Skeletal muscle tissue (tissue), 4 donors: ENCODE results near the gene ZBTB16. TPM values are rescaled to one million over a fixed set of nuclear protein-coding genes. Genes with fewer than 3 reads are reported as not detected.

Experiments
- H3K27ac ChIP-seq: one replicate; pipeline ENCODE4 v1.7.0; 2013; ENCODE audit warnings: mild to moderate bottlenecking, low read depth, low read length, inconsistent platforms
- H3K27me3 ChIP-seq, 3 donors: one replicate each; pipeline ENCODE4 v1.7.0; 2013; ENCODE audit warnings: low read length in 3 of 3; ENCODE audit not compliant: control insufficient read depth in 3 of 3, insufficient read depth in 3 of 3
- H3K36me3 ChIP-seq, 3 donors: one replicate each; pipeline ENCODE4 v1.7.0; 2013; ENCODE audit warnings: low read length in 3 of 3; ENCODE audit not compliant: control insufficient read depth in 3 of 3, insufficient read depth in 3 of 3
- H3K4me1 ChIP-seq, 3 donors: one replicate each; pipeline ENCODE4 v1.7.0; 2013; ENCODE audit warnings: low read length in 3 of 3, mild to moderate bottlenecking in 3 of 3; ENCODE audit not compliant: control insufficient read depth in 3 of 3, insufficient read depth in 3 of 3
- H3K4me3 ChIP-seq, 3 donors: one replicate each; pipeline ENCODE4 v1.7.0; 2013; ENCODE audit warnings: low read length in 3 of 3
- H3K9ac ChIP-seq, 3 donors: one replicate each; pipeline ENCODE4 v1.7.0; 2013; ENCODE audit warnings: low read length in 3 of 3, mild to moderate bottlenecking in 3 of 3, moderate library complexity in 2 of 3, low read depth in 1 of 3
- H3K9me3 ChIP-seq, 3 donors: one replicate each; pipeline ENCODE4 v1.7.0; 2013; ENCODE audit warnings: low read length in 3 of 3; ENCODE audit not compliant: control insufficient read depth in 3 of 3
- total RNA-seq: library from RNA; depleted of rRNA; stranded (reverse); fragments of >200 nt; gene quantifications from one replicate; pipeline ENCODE4 v1.2.3, GENCODE V29; 2014
- donor health status: Osteomylitis.

Gene ZBTB16
- total RNA-seq, 1 donor from 2014 or later = 6.8 TPM

DNA sequence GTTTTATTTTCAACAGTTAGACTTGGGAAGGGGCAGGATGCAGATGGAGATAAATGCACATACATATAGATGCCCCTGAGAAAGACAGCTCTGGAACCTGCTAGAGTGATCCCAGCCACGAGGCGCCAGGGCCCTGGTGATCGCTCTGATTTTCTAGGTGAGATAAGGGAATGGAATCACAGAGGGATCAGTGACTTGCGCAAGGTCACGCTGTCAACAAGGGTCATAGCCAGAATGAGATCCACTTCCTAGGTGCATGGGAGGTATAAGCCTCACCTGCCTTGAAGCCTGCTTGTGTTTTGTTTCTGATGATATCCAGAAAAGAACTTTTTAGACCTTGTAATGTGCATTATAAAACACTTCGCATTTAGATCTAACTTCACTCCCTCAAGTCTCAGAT, 47.5 kb downstream of the ZBTB16 start:
- Histone ChIP-seq H3K27me3 (no peaks in the 10 kb centered on the region), H3K36me3 (peaks cover 0 to 4% (median 0%) of the 10 kb centered on the region in 3 donors), H3K27ac (no peak overlapping the region), H3K9me3 (no peaks in the 10 kb centered on the region), H3K4me1 (peaks cover 84 to 94% (median 87%) of the 10 kb centered on the region in 3 donors), H3K9ac (peak overlapping the region in 2 of 3 donors; percentile 5 to 34), H3K4me3 (no peak overlapping the region)

DNA sequence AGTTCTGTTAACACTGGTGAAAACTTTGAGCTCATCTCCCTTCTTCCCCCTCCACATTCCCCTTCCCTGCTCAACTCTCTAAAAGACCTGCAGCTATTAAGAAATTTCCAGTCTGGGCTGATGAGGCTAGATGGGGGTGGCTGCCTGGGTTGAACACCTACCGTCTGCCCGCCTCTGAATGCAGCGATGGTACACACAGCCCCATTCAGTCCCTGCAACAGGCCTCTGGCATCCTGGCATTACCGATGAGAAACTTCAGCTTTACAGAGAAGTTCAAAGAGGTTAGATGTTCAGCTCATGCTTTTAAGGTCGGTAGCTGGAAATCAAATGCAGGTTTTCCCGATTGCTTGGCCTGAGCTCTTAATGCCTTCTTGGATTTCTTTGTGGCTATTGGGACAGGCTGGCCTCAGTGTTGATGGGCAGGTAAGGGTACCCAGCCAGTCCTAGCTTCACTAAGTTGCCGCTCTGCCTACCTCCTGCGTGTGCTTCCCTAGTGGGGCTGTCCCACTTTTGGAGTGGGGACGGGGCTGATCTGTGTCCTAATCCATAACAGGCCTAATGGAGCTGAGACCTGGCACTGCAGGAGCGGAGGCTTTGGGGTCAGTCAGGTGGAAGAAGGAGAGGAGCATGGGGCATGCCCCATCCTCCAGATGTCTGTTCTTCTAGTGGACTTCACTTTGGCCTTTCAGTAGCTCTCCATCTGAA, 49.1 kb downstream of the ZBTB16 start:
- Histone ChIP-seq H3K36me3 (peaks cover 0 to 4% (median 0%) of the 10 kb centered on the region in 3 donors), H3K9me3 (no peaks in the 10 kb centered on the region), H3K9ac (peak overlapping the region in 1 of 3 donors; percentile 59), H3K4me3 (peak overlapping the region in 1 of 3 donors; percentile 37), H3K27ac (peak overlapping the region; percentile 7), H3K27me3 (no peaks in the 10 kb centered on the region), H3K4me1 (peaks cover 73 to 91% (median 79%) of the 10 kb centered on the region in 3 donors)

GRCh38 chr11:114109206-114110090, 49.9 kb downstream of the ZBTB16 start:
- H3K9ac ChIP-seq = peak overlapping the region in 1 of 3 donors; percentile 11
- peaks cover 69 to 87% (median 77%) of the 10 kb centered on the region in 3 donors for H3K4me1 ChIP-seq
- H3K36me3 ChIP-seq = peaks cover 0 to 4% (median 0%) of the 10 kb centered on the region in 3 donors
- H3K9me3 ChIP-seq = no peaks in the 10 kb centered on the region
- no peak overlapping the region for H3K4me3 ChIP-seq
- no peaks in the 10 kb centered on the region for H3K27me3 ChIP-seq
- peak overlapping the region; percentile 26 for H3K27ac ChIP-seq

- Histone ChIP-seq H3K27ac (peak overlapping the region; percentile 26), H3K4me1 (peaks cover 66 to 85% (median 75%) of the 10 kb centered on the region in 3 donors), H3K36me3 (peaks cover 0 to 4% (median 0%) of the 10 kb centered on the region in 3 donors), H3K4me3 (no peak overlapping the region), H3K27me3 (no peaks in the 10 kb centered on the region), H3K9me3 (no peaks in the 10 kb centered on the region), H3K9ac (peak overlapping the region in 1 of 3 donors; percentile 11)
Observed at GRCh38 chr11:114110123-114110522, 50.6 kb downstream of the ZBTB16 start.

- peaks cover 62 to 81% (median 78%) of the 10 kb centered on the region in 3 donors for H3K4me1 ChIP-seq
- peak overlapping the region; percentile 0 to 36 (median 28) for H3K9ac ChIP-seq
- no peaks in the 10 kb centered on the region for H3K27me3 ChIP-seq
- no peaks in the 10 kb centered on the region for H3K9me3 ChIP-seq
- peak overlapping the region; percentile 26 for H3K27ac ChIP-seq
- H3K4me3 ChIP-seq = peak overlapping the region in 2 of 3 donors; percentile 1 to 45
- H3K36me3 ChIP-seq = peaks cover 0 to 4% (median 0%) of the 10 kb centered on the region in 3 donors
Observed at GRCh38 chr11:114110952-114111947, 51.7 kb downstream of the ZBTB16 start.

- no peaks in the 10 kb centered on the region for H3K9me3 ChIP-seq
- no peaks in the 10 kb centered on the region for H3K36me3 ChIP-seq
- no peak overlapping the region for H3K4me3 ChIP-seq
- no peak overlapping the region for H3K9ac ChIP-seq
- peaks cover 46 to 79% (median 57%) of the 10 kb centered on the region in 3 donors for H3K4me1 ChIP-seq
- H3K27ac ChIP-seq = peak overlapping the region; percentile 5
- H3K27me3 ChIP-seq = no peaks in the 10 kb centered on the region
Observed at GRCh38 chr11:114115451-114115928, 56.0 kb downstream of the ZBTB16 start.

DNA sequence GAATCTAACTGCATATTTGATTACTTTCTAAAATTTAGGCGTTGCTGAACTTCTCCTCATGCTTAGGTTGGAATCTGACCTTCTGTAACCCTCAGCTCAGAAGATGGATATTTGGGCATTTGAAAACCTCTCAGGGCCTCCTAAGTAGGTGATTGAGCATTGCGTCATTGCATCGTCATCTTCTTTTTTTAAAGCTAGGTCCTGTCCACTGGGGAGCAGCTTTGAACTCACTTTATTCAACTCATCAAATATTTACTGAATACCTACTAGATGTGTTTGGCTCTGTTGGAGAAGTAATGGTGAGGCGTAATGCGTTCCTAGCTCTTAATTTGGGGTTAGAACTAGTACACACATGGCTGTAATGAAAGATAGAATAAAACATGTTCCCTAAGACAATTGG, 56.8 kb downstream of the ZBTB16 start:
- peaks cover 48 to 79% (median 56%) of the 10 kb centered on the region in 3 donors for H3K4me1 ChIP-seq
- peak overlapping the region; percentile 7 for H3K27ac ChIP-seq
- no peaks in the 10 kb centered on the region for H3K9me3 ChIP-seq
- no peaks in the 10 kb centered on the region for H3K27me3 ChIP-seq
- no peaks in the 10 kb centered on the region for H3K36me3 ChIP-seq
- H3K4me3 ChIP-seq = no peak overlapping the region
- no peak overlapping the region for H3K9ac ChIP-seq

- Histone ChIP-seq H3K4me1 (peaks cover 53 to 80% (median 56%) of the 10 kb centered on the region in 3 donors), H3K36me3 (no peaks in the 10 kb centered on the region), H3K27ac (peak overlapping the region; percentile 31), H3K27me3 (no peaks in the 10 kb centered on the region), H3K4me3 (no peak overlapping the region), H3K9me3 (no peaks in the 10 kb centered on the region), H3K9ac (no peak overlapping the region)
Observed at GRCh38 chr11:114116800-114117199, 57.3 kb downstream of the ZBTB16 start.

DNA sequence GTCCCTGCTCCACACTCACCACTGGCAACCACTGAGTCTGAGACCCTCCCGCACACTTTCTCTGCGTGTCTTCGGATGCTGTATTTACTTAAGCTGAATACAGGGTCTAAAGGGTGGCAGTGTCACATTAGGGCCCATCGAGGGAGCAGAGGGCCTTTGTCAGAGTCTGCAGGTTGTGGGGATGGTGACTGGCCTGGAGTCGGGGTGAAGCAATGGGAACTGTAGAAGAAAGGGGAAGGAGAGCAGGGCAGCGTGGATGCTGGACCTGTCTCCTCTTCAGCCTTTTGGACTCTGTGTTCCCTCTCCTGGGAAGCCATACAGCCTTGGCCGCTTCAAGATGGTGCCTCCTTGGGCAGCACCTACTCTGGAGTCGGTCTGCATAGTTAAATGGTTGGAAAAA, 61.1 kb downstream of the ZBTB16 start:
- Histone ChIP-seq H3K36me3 (peaks cover 0 to under 1% (median 0%) of the 10 kb centered on the region in 3 donors), H3K27ac (peak overlapping the region; percentile 84), H3K4me3 (no peak overlapping the region), H3K27me3 (no peaks in the 10 kb centered on the region), H3K9ac (peak overlapping the region in 1 of 3 donors; percentile 24), H3K9me3 (no peaks in the 10 kb centered on the region), H3K4me1 (peaks cover 70 to 93% (median 74%) of the 10 kb centered on the region in 3 donors)
